ENCODE results near the gene TOM1L2.
"Not testable (repeated sequence)": the region's sequence is repeated elsewhere in the genome, so short reads cannot be mapped to it uniquely, and the experiment has no call there.

The TOM1L2 gene

DNA sequence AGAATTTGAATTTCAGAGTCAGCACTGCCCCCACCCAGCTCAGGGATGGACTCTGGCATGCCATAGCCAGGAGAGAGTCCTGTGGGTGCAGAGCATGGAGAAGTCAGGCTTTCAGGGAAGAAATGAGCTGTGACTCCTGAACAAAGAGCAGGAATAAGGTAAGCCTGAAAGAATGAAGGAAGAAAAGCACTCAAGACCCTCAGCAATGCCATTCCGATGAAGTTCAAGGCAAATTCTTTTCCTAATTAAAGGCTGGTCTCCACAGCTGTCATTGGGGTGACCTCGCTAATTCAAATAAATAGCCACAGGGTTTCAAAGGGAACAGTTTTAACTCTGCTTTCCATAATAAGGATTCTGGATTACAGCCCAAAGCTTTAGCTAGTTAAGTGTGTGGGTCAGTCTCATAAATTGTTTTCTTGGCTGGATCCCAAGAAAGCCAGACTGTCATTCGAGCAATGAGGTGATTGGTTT, 31.7 kb downstream of the TOM1L2 start:
- DNase-seq, result no peak

DNA sequence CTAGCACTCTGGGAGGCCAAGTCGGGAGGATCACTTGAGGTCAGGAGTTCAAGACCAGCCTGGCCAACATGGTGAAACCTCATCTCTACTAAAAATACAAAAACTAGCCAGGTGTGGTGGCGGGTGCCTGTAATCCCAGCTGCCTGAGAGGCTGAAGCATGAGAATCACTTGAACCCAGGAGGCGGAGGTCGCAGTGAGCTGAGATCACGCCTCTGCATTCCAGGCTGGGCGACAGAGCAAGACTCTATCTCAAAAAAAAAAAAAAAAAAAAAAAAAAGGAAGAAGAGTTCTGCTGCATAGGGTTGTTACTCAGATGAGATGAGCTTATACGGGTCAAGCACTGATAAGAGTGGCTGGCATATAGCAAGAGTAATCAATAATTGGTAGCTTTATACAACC, 32.3 kb downstream of the TOM1L2 start:
- not testable (repeated sequence) for DNase-seq

DNA sequence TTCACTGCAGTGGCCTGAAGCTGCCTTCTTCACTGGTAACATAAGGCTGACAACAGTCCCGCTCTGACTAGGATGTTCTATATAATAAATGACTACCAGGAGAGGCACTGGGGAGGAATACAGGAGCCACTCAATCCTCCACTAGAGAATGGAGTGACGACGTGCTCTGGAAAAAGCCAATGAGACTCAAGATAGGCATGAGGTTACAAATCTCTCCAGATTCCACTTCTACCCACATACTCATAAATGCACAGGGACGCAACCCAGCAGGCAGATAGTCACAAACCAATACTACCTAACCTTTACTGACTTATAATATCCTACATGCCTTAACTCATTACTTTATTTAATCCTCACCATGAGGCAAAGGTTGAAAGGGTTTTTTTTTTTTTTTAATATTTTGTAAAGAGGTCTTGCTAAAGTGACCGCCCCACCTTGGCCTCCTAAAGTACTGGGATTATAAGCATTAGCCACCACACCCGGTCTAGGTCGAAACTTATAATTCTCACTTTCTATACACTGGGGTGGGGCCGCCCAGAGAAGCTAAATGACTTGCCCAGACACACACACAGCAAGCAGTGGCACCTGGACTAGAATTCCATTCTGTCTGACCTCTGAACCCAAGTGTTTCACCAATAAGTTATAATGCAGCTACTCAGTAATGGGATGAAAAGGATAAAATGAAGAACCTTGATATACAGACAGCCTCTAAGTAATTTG, 33.7 kb downstream of the TOM1L2 start:
- DNase-seq, result no peak

DNA sequence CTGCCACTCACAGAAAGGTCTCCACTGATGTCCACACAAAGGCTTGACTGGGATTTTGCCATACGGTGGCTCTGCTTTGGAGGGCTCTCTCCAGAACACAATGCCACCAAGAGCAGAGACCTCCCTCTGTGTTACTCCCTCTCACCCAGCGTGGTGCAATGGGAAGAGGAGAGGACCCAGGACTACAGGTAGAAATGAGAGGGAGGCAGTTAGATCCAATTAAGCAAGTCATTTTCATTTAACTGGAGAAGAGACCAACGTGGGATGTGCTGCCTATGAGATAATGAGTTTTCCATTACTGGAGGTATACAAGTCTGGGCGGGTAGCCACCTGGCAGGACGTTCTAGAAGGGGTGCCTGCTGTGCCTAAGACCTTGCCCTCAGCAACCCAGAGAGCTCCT, 34.2 kb downstream of the TOM1L2 start:
- no peak for DNase-seq

DNA sequence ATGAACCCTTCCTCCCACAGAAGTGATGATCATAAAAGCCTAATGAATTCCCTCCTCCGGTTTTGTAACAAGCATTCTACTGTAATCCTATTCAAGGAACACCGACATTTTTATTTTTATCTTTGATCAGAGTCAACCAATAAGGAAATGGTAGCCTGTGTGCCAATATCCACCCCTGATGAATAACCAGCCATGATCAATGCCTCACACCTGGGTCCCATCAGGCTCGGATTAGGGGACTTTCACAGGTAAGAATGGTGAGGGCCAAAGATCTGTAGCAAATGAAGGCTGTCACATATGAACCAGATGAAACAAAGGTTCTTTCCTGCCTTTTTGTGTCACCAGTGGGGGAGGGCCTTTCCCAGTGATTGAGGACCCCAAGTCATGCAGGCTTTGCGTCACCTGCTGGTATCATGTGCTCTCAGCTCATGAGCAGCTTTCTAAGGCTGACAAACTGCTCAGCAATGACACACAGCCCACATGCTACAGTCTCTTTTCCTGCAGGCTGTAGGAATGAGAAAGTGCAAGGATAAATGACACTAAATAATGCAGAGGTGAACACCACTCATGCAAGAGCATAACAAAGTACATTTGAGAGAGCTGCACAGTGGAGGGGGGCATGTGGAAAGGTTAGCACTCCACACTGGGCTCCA, 34.9 kb downstream of the TOM1L2 start:
- no peak for DNase-seq

DNA sequence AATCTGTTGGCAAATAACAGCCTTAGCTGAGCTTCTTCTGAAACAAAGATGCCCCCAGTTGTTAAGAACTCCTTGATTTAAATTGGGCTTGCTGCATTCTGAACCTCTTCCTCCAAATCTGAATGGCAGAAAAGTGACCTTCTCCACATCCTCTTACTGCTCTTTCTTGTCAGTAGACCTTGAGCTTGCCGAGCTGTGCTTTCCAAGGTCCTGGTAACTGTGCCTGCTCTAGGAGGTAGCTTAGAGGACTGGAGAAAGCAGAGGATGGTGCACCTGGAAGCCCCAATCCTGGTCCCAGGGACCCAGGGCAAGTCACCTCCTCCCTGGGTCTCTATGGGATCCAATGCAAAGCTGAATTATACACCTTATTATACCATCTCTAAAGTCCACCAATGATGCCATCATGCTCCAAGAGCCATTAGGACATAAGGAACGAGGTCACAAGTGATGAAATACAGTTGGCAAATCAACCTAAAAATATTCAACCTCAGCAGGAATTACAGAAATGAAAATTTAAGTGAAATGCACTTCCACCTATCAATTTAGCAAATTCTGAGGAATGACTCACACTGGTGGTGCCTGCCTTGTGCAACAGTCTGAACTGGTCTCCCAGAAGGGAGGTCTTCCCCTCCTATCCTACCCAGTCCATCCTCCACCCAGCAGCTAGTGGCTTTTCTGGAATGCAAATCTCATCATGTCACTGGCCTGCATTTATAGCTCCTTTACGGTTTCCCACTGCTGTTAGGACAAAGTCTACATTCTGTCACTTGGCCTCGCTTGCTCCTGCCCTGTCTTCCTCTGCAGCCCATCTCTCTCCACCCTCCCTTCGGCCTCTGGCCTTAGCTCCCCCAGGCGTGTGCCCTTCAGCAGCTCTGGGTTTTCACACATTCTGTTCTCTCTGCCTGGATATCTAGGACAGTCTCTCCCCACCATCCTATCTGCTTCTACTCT, 36.6 kb downstream of the TOM1L2 start:
- DNase-seq, result no peak

DNA sequence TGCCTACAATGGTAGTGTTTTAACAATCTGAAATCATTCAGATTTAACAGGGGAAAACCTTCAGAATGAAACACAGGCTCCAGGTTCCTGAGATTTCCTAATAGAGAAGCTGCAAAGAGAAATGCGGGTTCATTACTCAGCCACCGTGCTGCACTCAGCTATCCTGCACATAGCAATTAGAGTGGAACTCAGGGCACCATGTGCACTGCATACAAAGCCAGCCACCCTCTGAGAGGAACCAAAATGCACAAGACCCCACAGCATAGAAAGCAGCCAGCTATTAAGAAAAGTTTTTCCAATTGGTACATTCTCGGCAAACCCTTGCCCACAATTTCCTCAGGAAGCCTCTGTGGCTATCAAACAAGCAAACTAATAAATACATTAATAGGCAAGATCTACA, 37.4 kb downstream of the TOM1L2 start:
- no peak for DNase-seq

DNA sequence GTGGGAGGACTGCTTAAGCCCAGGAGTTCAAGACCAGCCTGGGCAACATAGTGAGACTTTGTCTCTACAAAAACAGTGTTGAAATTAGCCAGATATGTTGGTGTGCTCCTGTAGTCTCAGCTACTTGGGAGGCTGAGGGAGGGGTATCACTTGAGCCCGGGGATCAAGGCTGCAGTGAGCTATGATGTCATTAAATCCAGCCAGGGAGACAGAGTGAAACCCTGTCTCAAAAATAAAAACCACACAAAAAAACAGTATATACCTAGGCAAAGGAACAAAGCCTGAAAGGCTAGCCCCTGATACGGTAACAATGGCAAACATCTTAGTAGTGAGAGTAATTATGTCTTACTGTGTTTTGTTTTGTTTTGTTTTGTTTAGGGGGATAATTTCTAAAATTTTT, 38.0 kb downstream of the TOM1L2 start:
- DNase-seq, result no peak

DNA sequence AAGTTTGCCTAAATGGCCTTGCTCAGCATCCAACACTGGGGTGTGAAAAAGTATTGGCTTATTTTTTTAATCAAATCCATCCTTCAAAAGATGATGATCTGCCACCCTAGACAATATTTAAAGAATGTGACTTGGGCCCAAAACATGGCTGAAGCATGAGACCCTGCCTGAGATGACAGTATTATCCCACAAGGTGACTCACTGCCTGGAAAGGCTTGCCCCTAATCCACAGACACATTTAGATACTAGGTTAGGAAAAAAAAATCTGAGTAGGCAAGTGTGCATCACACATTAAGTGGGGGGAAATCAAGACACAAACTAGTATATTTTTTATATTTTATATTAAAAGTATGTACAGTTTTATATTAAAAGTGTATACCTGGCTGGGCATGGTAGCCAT, 38.4 kb downstream of the TOM1L2 start:
- DNase-seq, result no peak

DNA sequence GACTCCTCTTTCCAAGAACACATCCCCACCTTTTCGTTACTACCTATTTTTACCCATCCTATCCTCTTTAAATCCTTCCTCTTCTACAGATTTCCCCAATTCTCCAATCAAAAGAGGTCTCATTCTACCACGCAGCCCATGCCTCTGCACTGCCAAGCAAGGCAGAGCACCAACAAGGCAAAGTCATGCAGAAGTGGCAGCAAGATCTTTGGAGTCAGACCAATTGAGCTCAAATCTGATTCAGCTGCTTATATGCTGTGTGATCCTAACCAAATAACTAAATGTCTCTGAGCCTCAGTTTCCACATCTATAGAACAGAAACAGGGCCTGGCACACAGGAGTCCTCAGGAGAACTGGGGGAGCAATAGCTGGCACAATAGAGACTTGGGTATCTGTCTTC, 41.0 kb downstream of the TOM1L2 start:
- no peak for DNase-seq

DNA sequence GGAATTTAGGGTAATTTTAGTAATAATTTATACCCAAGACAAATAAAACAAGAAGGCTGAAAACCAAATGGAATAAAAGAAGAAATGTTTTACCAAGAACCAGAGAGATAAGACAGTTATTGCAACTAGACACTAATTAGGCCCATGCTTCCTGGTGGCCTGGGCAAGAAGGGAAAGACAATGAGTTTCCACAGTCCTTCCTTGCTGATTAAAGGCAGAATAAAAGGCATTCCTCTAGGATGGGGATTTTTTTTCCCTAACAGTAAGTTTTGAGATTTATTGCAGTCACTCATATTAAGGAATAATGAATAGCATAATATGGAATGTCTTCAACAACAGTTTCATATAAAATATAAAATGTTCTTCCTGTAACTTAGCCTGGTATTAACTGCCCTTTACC, 41.5 kb downstream of the TOM1L2 start:
- no peak for DNase-seq

DNA sequence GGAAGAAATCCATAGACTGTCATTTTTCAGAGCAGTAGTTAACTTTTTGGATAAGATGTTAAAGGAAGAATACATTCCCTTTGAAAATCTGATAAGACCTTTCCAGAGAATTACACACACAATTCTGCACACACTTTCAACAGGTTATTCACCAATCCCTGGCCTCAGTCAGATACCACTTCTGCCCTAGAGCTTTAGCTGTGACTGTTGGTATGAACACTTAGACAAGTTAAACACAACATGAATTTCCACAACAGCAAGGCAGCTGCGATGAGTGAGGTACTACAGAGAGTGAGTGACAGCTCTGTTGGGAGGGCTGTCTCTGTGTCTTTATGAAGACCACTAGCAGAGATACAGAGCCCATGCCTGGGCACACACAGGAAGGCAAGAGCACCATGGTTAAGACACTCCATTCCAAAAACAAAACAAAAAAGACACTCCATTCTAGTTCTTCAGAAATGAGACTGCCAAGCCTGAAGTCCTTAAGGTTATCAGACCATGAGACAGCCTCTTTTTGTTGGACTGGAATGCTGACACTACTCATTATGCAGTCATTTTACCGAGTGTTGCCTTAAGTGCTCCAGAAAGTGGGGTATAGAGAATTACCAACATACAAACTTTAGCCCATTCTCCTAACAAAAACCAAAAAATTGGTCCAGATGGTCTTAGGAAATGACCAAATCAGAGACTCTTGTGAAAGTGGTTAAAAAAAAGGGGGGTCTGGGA, 42.4 kb downstream of the TOM1L2 start:
- no peak for DNase-seq

DNA sequence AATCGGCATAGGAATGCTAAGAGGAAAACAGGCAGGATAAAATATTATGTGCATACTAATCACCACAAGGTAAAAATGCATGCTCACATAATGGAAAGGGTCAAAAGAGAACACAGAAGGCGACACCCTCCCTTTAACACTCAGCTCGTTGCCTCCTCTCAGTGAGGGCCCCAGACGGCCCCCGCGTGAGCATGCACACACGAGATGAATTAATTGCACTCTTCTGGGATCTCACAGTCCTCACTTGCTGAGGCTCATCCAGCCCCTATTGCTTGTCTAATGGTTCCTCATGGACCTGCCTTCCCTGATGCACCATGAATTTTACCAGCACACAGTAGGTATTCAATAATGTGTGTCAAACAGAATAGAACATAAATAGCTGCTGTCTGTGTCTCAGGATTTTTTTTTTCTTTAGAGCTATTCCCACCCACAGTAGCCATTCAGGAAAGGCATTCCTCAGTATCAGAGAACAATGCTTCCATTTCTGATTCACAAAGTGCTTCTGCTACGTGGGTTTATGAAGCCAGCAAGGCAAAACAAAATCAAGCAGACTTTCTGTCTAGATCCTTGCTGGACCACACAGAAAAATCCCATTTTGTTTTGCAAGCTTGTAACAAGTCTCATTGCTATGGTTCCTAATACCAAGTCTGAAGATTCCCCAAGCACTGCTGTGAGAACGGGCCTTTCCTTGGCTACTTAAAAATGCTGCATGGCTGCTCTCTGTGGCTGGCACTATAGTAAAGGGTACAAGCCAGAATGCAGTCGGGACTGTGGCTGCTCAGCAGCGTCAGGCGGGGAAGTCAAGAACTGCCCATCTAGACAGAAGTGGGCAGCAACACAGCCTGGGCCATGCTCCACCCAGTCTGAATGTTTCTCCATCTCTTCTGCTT, 43.6 kb downstream of the TOM1L2 start:
- no peak for DNase-seq

DNA sequence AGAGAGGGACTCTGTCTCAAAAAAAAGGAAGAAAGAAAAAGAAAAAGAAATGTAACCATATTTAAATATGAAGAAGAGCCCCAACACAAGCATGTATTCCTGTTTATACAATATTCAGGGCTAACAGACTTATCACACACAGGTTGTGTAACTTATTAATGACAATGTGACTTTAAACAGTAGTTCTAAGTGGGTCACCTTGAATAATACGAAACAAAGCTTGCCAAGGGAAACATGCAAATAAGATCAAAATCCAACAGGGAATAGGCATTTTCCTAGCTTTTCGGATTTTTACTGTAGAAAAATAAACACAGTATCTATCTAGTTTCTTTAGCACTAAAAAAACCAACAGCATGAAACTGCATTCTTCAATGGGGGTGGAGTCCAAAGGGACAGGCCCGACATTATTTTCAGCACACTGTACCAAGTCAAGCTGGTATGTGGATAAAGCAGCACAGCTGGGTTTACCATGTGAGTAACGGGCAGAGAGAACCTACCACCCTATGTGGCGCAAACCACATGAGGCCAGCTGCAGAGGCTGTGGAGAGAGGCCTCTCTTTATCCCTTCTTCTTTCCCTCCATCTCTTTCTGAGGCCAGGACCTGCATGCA, 45.3 kb downstream of the TOM1L2 start:
- no peak for DNase-seq

DNA sequence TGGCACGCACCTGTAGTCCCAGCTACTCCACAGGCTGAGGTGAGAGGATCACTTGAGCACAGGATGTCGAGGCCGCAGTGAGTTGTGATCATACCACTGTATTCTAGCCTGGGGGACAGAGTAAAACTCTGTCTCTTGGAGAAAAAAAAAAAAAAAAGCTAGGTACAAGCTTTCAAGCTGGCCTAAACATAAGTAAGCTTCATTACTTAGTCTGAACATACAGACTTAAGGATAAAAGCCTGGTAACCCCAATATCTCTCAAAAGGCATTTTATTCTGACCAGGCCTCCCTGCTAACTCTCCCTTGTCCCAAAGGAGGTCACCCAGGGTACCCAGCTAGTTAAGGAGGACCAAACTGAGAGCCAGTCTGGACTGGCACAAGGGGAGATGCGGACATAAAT, 46.2 kb downstream of the TOM1L2 start:
- no peak for DNase-seq

DNA sequence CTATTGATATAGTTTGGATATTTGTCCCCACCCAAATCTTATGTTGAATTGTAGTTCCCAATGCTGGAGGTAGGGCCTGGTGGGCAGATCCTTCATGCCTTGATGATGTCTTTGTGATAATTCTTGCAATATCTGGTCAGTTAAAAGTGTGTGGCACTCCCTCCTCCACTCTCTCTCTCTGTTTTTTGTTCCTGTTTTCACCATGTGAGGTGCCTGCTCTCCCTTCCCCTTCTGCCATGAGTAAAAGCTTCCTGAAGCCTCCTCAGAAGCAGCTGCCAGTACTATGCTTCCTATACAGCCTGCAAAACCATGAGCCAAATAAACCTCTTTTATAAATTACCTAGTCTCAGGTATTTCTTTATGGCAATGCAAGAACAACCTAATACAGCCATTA, 47.3 kb downstream of the TOM1L2 start:
- no peak for DNase-seq

DNA sequence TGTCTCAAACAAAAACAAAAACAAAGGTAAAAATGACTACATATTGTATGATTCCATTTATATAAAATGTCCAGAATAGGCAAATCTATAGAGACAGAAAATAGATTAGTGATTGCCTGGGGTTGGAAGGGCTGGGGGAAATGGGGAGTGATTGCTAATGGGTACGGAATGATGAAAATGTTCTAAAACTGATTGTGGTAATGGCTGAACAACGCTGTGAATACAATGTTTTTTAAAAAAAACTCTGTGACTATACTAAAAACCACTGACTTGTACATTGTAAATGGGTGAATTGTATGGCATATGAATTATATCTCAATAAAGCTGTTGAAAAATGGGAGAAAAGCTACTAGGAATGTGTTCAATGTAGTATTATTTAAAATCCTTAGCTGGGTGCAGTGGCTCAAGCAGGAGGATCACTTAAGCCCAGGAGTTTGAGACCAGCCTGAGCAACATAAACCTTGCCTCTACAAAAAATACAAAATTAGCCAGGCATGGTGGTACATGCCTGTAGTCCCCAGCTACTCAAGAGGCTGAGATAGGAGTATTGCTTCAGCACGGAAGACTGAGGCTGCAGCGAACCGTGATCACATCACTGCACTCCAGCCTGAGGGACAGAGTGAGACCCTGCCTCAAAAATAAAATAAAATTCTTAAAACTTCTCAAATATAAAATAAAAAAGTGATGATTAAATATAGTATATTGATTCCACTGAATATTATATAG, 47.9 kb downstream of the TOM1L2 start:
- DNase-seq, result no peak

DNA sequence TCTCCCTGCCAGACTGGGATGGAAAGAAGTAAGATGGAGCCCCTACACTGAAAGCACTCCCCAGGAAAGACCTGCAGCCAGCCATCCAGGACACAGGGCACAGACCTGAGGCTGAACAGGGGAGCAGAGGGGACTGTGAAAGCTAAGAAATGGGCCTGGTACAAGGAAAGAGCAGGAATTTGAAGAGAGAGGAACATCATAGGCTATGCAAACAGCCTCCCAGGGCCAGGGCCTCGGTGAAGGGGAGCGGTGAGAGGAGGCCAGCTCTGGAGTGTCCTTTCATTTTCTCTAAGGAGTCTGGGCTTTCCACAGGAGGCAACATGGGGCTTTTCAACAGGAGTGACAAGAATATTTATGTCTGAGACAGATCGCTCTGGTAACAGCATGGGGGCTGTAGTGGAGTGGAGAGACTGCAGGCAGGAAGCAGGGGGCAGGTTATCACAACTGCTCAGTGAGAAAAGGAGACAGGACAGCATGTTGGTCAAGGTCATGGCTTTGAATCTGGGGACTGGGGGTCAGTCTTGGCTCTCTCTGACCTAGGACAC, 50.1 kb downstream of the TOM1L2 start:
- DNase-seq, result no peak

DNA sequence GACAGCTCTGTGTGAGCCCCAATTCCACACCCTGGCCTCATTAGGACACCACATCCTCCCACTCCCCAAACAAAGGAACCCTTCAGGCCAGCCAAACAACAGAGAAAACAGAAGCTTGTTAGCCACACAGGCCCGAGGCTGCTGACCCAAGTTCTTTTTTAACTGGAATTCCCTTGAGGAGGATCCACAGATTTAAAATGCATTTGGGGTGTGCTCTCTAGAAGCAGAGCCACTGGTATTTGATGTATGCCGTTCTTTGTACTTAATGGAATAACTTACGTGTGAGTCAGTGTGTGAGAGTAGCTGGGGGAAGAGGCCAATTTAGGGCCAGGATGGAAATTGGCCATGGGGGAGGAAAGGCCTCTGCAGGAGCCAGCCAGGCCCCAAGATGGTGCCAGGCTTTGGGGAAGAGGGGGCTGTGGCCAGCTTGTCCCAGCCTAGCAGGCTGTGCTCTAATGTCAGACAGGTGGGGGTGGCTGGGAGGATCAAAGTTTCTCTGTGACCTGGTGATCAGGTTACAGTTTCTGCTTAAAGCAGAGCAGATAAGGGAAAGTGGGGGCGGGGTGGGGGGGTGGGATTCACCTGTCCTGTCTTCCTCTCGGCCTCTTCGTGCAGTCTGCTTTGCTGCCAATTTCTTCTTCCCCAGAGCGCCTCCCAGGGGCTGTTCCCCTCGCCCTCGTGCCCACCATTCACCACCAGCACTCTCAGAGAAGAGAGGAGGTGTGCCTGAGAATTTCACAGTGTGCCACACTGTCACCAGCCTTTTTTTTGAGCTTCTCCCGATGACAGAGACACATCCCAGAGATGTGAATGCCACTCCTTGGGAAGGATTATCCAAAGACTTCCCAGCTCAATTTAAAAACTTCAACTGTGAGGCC, 50.8 kb downstream of the TOM1L2 start:
- no peak for DNase-seq

All from NCI-H510A (cell line).